Tongue (tissue), 2 donors: Measurements from ENCODE around the gene TDRD12. TPM values are rescaled to one million over a fixed set of nuclear protein-coding genes. Genes with fewer than 3 reads are reported as not detected.

ENCODE experiments used
- DNase-seq: peaks from one replicate; pipeline ENCODE4 v3.0.0-alpha.2; 2015
- total RNA-seq: library from RNA; depleted of rRNA; stranded (reverse); fragments of >200 nt; gene quantifications from one replicate; pipeline ENCODE4 v1.2.3, GENCODE V29; 2014

Gene TDRD12
- 0.41 TPM for total RNA-seq

GRCh38 chr19:32719611-32720059, at the start of gene TDRD12:
Gene TDRD12 (plus strand): TSS chr19:32719767. CDS start chr19:32720073, 306 bp downstream.
- no peak for DNase-seq

DNA sequence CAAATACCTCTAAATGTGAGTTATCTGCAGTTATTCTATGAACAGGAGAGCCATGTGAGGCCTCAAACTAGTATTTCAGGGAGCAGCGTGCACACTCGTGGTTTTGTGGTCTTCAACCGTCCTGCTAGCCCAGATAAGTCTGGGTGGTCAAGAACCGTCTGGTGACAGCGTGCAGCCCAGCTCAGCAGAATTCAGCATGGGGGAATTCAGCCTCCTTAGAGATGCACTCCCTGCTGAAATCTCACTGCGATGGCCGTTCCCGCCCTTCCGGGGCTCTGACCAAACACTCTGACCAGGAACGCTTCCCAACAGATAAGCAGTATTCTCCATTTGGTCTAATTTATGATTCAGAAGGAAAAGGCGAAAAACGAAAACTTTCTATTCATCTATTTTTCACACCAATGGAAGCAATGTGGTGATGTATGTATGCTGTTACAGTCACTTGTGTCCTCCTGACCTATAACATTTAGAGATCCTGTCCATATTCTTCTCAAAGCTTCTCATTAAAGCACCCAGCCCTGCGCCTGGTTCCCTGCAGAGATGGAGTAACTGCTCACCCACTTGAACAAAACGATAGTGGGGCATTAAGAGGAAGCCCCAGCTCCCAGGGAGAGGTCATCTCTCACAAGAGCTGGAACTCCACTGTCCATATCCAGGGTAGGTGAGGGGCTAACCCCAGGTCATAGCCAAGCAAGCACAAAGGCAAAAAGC, 47.5 kb upstream of the TDRD12 start:
- DNase-seq = no peak

DNA sequence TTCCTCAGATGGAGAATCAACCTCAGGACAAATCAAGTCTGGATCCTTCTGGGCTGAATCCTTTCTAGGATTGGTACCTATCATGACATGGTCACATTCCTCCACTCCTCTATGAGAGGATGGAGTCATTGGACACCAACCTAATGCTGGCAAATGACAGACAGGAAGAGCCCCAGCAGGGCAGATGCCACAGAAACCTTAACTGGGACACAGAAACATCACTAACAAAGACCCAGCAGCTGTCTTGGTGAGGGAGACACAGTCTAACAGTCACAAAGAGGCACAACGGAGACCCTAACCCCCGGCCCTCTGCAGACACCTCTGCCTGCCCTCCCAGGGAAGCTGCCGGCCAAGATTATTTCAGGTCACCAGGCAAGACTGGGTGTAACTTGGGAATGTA, 46.7 kb upstream of the TDRD12 start:
- no peak for DNase-seq

DNA sequence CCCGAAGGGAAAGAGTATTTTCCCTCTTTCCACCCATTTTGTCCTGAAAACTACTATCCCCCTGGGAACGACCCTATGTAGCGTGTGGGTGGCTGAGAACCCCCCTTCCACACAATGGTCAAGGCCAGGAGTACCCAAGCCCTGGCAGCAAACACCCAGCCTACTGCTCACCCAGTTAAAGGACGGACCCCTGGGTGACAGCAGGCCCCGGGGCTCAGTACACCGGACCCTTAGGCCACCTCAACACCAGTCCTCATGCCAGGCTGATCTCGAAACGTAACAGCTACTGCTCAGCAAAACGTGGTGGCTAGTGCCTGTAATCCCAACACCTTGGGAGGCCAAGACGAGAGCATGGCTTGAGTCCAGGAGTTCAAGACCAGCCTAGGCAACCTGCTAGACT, 46.0 kb upstream of the TDRD12 start:
- no peak for DNase-seq

DNA sequence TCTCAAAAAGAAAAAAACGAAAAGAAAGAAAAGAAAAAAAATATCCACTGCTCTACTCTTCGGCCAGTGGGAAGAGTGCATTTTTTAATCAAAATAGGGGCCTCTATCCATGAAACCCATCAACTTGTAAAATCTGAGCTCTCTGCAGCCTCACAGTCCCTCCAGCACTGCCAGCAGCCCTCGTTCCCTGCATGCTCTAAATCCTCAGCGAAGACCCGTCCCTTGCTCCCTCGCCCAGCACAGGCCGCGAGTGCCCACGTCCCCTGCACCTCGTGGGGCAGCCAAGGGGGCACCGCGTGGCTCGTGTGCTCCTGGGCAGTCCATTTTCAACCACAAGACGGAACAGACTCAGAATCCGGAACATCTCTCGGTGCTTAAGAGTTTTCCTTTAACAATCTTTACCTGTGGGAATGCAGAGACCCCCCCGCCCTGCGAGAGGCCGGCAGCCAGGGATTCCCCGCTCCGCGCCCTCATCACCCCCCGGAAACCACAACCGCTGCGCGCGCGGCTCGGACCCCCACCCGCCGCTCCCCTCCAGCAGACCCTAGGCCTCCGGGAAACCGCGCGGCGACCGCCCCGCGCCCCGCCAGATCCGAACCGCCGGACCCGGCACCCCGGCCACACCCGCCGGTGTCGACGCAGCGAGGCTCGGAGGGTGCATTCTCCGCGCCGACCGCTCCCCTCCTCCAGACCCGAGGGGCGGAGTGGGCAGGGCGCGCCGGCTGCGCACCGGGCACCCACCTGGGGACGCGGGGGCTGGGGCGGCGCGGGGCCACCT, 45.2 kb upstream of the TDRD12 start:
- DNase-seq = no peak

GRCh38 chr19:32674931-32675719, 44.4 kb upstream of the TDRD12 start, which contains the start of gene ANKRD27:
Gene ANKRD27 (minus strand): TSS chr19:32675180. CDS start chr19:32659015, 16,165 bp downstream.
- DNase-seq = peak; percentile 100

GRCh38 chr19:32675720-32676185, 43.8 kb upstream of the TDRD12 start, which contains the start of gene RGS9BP:
Gene RGS9BP (plus strand): TSS chr19:32675848. CDS start chr19:32676264, 416 bp downstream.
- peak; percentile 70 for DNase-seq

GRCh38 chr19:32676186-32676894, 43.2 kb upstream of the TDRD12 start:
- DNase-seq = no peak

- DNase-seq = no peak
Observed at GRCh38 chr19:32676895-32677359, 42.6 kb upstream of the TDRD12 start.

DNA sequence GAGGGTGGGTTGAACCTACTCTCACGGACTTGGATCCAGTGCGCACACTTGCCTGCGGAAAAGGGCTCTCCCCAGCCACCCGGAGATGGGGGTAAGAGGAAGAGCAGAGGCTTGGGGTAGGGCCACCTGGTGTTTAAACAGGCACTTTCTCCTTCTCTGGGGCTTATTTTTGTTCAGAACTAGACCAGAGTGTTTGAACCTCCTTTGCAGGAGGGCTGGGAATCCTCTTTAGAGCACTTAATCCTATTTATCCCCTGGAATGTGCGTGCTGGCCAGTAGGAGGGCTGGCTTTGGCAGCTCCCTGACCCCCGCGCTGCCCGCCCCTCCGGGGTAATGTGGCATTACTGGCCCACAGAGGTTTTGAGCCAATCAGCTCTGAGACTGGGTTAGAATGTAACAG, 41.9 kb upstream of the TDRD12 start:
- peak; percentile 46 for DNase-seq

GRCh38 chr19:32680986-32681385, 38.6 kb upstream of the TDRD12 start:
- no peak for DNase-seq

DNA sequence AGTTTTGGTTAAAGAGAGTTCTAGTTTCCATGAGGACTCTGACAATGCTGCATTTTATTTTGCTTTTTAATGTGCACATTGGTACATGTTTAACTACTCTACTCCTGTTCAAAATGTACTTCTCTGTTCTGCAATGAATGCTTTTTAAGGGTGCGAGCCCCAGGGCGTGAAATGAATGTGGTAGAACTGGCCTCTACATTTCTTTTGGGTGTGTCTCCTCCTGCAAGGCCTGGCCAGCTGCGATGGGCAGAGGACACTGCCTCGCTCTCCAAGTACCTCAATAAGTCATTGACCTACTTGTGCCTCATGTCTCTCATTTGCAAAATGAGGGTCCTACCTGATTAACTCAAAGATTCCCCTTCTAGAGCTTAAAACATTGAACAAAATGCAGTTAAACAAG, 37.2 kb upstream of the TDRD12 start:
- DNase-seq = no peak

GRCh38 chr19:32686847-32687475, 32.6 kb upstream of the TDRD12 start:
- DNase-seq = no peak

- DNase-seq = no peak
Observed at GRCh38 chr19:32687681-32688080, 31.9 kb upstream of the TDRD12 start.

DNA sequence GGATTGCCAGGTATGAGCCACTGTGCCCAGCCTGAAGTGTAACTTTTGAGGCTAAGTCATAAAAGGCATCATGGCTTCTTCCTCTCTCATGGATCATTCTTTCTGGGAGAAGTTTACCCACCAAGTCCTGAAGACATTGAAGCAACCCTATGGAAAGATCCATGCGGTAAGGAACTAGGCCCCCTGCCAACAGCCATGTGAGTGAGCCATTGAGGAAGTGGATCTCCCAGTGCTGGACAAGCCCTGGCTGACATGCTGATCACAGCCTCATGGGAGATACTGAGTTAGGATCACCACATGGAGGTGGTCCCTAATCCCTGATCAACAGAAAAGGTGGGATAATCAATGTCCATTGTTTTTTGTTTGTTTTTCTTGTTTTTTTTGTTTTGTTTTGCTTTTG, 31.3 kb upstream of the TDRD12 start:
- DNase-seq = no peak

- DNase-seq = peak; percentile 87
Observed at GRCh38 chr19:32691291-32691951, 28.1 kb upstream of the TDRD12 start, which contains the start of gene NUDT19. Gene NUDT19 (plus strand): TSS chr19:32691821. CDS start chr19:32691961, 140 bp downstream.

DNA sequence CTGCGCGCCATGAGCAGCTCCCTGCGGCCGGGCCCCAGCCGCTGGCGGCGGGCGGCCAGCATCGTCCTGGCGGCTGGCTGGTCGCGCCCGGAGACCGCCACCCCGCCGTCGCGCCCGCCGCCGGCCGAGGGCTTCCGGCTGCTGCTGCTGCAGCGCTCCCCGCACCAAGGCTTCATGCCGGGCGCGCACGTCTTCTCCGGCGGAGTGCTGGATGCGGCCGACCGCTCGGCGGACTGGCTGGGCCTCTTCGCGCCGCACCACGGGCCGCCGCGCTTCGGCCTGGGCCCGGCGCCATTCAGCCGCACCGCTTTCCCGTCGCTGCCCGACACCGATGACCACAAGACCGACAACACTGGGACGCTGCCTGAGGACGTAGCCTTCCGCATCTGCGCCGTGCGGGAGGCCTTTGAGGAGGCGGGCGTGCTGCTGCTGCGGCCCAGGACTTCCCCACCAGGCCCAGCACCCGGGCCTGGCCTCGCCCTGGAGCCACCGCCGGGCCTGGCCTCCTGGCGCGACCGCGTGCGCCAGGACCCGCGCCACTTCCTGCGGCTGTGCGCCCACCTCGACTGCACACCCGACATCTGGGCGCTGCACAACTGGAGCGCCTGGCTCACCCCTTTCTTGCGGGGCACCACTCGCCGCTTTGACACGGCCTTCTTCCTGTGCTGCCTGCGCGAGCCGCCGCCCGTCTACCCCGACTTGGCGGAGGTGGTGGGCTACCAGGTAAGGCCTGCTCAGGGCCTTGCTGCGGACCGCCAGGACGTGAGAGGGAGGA, 27.4 kb upstream of the TDRD12 start:
- peak; percentile 76 for DNase-seq

- no peak for DNase-seq
Observed at GRCh38 chr19:32692727-32693061, 26.9 kb upstream of the TDRD12 start.
